K562 (cell line): ENCODE results near the gene WBP1. TPM values are rescaled to one million over a fixed set of nuclear protein-coding genes. Genes with fewer than 3 reads are reported as not detected.

ENCODE experiments used
- FIP1L1 ChIP-seq: fragments of 200-400 bp; formaldehyde crosslinking; IDR thresholded peaks from 2 replicates; pipeline ENCODE4 v1.6.1; 2018; ENCODE audit warnings: mild to moderate bottlenecking, low read depth, low read length; ENCODE audit not compliant: poor library complexity, severe bottlenecking
- FOXJ3 ChIP-seq: sonication (generic); formaldehyde crosslinking; IDR thresholded peaks from 2 replicates; pipeline ENCODE4 v1.4.0; 2020; ENCODE audit warnings: mild to moderate bottlenecking, missing genetic modification reagents
- GTF2F1 ChIP-seq: IDR thresholded peaks from 2 replicates; pipeline ENCODE4 v1.6.1; 2011; ENCODE audit warnings: low read depth, low read length, improper control_type of control experiment
- NELFE ChIP-seq: IDR thresholded peaks from 2 replicates; pipeline ENCODE4 v1.6.1; 2011; ENCODE audit warnings: mild to moderate bottlenecking; ENCODE audit not compliant: insufficient read depth, insufficient read length
- NR1H2 ChIP-seq: sonication (generic); formaldehyde crosslinking; IDR thresholded peaks from 2 replicates; pipeline ENCODE4 v1.4.0; 2020; ENCODE audit warnings: mild to moderate bottlenecking, missing genetic modification reagents
- NUFIP1 ChIP-seq: fragments of 450-650 bp; IDR thresholded peaks from 2 replicates; pipeline ENCODE4 v1.6.1; 2018; ENCODE audit not compliant: partially characterized antibody
- RBM34 ChIP-seq: fragments of 200-400 bp; formaldehyde crosslinking; IDR thresholded peaks from 2 replicates; pipeline ENCODE4 v1.6.1; 2018; ENCODE audit warnings: low read length, borderline replicate concordance; ENCODE audit not compliant: insufficient read depth
- SMARCA4 ChIP-seq: fragments of 450-650 bp; IDR thresholded peaks from 2 replicates; pipeline ENCODE4 v1.6.1; 2016
- YBX1 ChIP-seq: fragments of 450-650 bp; IDR thresholded peaks from 2 replicates; pipeline ENCODE4 v1.7.1; 2016; ENCODE audit warnings: mild to moderate bottlenecking
- polyA plus RNA-seq, 8 experiments: library from polyadenylated mRNA; depleted of rRNA in 4 of 8; stranded (reverse) in 5 of 8; unstranded in 3 of 8; fragments of >200 nt; fragmentation: Nextera tagmentation in 2 of 8; fragmentation: Illumina TruSeq in 1 of 8; extraction: Ambion mirVana in 2 of 8; extraction: Trizol in 1 of 8; gene quantifications; 2 replicates each; pipeline versions ENCODE4 v1.2.1 to v1.2.3, GENCODE V29; 2011 to 2014; ENCODE audit warnings: inconsistent platforms in 1 of 8, missing spikeins in 1 of 8
- total RNA-seq, 7 experiments: library from RNA; depleted of rRNA in 6 of 7; stranded (reverse); fragments of >200 nt in 6 of 7; fragmentation: Illumina TruSeq in 2 of 7; extraction: Trizol in 2 of 7; gene quantifications; 2 replicates each; pipeline versions ENCODE4 v1.2.1 to v1.2.3, GENCODE V29; 2011 to 2021; ENCODE audit warnings: low replicate concordance in 1 of 7
- TF ChIP-seq, protein P1 (sequence below): fragments of 450-650 bp; IDR thresholded peaks from 2 replicates; pipeline ENCODE4 v1.6.1; 2016; ENCODE audit warnings: mild to moderate bottlenecking, moderate library complexity
- TF ChIP-seq, protein P2 (sequence below): fragments of 250-450 bp; sonication (Bioruptor Pico); IDR thresholded peaks from 2 replicates; pipeline ENCODE4 v1.9.0; 2021; ENCODE audit warnings: mild to moderate bottlenecking, inconsistent platforms

WBP1 gene
- total and polyA plus RNA-seq, 9 of the 15 experiments (the other 6 are each of a cell fraction or from before 2014, with no cell fraction given): 1.9 to 27.7 (median 14.2) TPM

DNA sequence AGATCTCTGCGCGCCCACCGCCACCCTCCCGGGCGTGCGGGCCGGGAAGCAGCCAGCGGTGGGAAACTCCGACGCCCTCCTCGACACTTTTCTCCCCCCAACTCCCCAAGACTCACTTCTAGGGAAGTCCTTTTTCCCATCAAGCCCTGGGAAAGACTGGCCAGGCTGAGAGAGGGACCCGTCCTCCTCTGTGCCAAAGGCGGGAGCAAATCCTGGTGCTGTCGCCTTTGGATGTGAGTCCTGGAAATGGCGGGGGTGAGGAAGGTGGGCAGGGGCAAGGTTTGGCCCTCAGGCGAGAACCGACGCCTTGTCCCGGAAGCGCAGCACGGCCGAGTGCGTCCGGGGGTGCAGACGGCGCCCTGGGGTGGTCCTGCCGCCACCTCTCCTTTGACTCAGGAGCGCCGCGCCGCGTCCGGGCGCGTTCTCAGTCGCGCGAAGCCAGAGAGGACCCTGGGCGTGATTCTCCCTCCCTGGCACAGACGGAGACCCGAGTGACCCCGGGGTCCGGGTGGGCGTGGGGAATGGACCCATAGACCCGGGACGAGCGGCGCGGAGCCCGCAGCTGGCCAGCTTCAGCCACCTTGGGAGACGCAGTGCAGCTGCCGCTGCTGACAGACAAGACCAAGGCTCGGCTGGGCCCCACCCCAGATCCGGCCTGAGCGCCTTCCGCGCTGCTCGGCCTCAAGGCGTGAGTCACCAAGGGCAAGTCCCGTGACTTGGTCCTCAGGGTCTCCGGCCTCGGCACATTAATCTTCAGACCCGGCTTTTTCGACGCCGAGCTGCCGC, 44.7 kb downstream of the WBP1 start (continued):
- TF ChIP-seq, protein P1, sequence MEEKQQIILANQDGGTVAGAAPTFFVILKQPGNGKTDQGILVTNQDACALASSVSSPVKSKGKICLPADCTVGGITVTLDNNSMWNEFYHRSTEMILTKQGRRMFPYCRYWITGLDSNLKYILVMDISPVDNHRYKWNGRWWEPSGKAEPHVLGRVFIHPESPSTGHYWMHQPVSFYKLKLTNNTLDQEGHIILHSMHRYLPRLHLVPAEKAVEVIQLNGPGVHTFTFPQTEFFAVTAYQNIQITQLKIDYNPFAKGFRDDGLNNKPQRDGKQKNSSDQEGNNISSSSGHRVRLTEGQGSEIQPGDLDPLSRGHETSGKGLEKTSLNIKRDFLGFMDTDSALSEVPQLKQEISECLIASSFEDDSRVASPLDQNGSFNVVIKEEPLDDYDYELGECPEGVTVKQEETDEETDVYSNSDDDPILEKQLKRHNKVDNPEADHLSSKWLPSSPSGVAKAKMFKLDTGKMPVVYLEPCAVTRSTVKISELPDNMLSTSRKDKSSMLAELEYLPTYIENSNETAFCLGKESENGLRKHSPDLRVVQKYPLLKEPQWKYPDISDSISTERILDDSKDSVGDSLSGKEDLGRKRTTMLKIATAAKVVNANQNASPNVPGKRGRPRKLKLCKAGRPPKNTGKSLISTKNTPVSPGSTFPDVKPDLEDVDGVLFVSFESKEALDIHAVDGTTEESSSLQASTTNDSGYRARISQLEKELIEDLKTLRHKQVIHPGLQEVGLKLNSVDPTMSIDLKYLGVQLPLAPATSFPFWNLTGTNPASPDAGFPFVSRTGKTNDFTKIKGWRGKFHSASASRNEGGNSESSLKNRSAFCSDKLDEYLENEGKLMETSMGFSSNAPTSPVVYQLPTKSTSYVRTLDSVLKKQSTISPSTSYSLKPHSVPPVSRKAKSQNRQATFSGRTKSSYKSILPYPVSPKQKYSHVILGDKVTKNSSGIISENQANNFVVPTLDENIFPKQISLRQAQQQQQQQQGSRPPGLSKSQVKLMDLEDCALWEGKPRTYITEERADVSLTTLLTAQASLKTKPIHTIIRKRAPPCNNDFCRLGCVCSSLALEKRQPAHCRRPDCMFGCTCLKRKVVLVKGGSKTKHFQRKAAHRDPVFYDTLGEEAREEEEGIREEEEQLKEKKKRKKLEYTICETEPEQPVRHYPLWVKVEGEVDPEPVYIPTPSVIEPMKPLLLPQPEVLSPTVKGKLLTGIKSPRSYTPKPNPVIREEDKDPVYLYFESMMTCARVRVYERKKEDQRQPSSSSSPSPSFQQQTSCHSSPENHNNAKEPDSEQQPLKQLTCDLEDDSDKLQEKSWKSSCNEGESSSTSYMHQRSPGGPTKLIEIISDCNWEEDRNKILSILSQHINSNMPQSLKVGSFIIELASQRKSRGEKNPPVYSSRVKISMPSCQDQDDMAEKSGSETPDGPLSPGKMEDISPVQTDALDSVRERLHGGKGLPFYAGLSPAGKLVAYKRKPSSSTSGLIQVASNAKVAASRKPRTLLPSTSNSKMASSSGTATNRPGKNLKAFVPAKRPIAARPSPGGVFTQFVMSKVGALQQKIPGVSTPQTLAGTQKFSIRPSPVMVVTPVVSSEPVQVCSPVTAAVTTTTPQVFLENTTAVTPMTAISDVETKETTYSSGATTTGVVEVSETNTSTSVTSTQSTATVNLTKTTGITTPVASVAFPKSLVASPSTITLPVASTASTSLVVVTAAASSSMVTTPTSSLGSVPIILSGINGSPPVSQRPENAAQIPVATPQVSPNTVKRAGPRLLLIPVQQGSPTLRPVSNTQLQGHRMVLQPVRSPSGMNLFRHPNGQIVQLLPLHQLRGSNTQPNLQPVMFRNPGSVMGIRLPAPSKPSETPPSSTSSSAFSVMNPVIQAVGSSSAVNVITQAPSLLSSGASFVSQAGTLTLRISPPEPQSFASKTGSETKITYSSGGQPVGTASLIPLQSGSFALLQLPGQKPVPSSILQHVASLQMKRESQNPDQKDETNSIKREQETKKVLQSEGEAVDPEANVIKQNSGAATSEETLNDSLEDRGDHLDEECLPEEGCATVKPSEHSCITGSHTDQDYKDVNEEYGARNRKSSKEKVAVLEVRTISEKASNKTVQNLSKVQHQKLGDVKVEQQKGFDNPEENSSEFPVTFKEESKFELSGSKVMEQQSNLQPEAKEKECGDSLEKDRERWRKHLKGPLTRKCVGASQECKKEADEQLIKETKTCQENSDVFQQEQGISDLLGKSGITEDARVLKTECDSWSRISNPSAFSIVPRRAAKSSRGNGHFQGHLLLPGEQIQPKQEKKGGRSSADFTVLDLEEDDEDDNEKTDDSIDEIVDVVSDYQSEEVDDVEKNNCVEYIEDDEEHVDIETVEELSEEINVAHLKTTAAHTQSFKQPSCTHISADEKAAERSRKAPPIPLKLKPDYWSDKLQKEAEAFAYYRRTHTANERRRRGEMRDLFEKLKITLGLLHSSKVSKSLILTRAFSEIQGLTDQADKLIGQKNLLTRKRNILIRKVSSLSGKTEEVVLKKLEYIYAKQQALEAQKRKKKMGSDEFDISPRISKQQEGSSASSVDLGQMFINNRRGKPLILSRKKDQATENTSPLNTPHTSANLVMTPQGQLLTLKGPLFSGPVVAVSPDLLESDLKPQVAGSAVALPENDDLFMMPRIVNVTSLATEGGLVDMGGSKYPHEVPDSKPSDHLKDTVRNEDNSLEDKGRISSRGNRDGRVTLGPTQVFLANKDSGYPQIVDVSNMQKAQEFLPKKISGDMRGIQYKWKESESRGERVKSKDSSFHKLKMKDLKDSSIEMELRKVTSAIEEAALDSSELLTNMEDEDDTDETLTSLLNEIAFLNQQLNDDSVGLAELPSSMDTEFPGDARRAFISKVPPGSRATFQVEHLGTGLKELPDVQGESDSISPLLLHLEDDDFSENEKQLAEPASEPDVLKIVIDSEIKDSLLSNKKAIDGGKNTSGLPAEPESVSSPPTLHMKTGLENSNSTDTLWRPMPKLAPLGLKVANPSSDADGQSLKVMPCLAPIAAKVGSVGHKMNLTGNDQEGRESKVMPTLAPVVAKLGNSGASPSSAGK: peak; percentile 80
- peak; percentile 68 for TF ChIP-seq SMARCA4
- no peak for TF ChIP-seq FOXJ3 (CRISPR knock-in tag)
- TF ChIP-seq FIP1L1: peak; percentile 28
- TF ChIP-seq GTF2F1: no peak
- TF ChIP-seq NELFE: no peak
- no peak for TF ChIP-seq YBX1
- TF ChIP-seq, protein P2, sequence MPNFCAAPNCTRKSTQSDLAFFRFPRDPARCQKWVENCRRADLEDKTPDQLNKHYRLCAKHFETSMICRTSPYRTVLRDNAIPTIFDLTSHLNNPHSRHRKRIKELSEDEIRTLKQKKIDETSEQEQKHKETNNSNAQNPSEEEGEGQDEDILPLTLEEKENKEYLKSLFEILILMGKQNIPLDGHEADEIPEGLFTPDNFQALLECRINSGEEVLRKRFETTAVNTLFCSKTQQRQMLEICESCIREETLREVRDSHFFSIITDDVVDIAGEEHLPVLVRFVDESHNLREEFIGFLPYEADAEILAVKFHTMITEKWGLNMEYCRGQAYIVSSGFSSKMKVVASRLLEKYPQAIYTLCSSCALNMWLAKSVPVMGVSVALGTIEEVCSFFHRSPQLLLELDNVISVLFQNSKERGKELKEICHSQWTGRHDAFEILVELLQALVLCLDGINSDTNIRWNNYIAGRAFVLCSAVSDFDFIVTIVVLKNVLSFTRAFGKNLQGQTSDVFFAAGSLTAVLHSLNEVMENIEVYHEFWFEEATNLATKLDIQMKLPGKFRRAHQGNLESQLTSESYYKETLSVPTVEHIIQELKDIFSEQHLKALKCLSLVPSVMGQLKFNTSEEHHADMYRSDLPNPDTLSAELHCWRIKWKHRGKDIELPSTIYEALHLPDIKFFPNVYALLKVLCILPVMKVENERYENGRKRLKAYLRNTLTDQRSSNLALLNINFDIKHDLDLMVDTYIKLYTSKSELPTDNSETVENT (CRISPR knock-in tag): peak; percentile 69; the same call in 1 of the 2 replicates
- peak; percentile 82; the same call in 1 of the 2 replicates for TF ChIP-seq RBM34
- no peak for TF ChIP-seq NUFIP1
- TF ChIP-seq NR1H2: no peak; the same call in 1 of the 2 replicates
